H9 (cell line): ENCODE measurements around the gene ARAP2. TPM values are rescaled to one million over a fixed set of nuclear protein-coding genes. Genes with fewer than 3 reads are reported as not detected.

Source experiments
- DNase-seq: peaks from one replicate; pipeline ENCODE4 v3.0.0-alpha.2; 2017
- H2AFZ ChIP-seq: one replicate; pipeline ENCODE4 v1.6.1; 2013; ENCODE audit warnings: mild to moderate bottlenecking, low read length, control low read depth, moderate library complexity
- H2AK5ac ChIP-seq: 2 replicates; pipeline ENCODE4 v1.6.1; 2013; ENCODE audit warnings: low read length, control low read depth, mixed read lengths; ENCODE audit not compliant: insufficient read length
- H2BK120ac ChIP-seq: one replicate; pipeline ENCODE4 v1.6.1; 2013; ENCODE audit warnings: low read depth, mild to moderate bottlenecking, low read length, control low read depth, inconsistent platforms; ENCODE audit not compliant: poor library complexity, severe bottlenecking
- H2BK12ac ChIP-seq: 2 replicates; pipeline ENCODE4 v1.6.1; 2013; ENCODE audit warnings: low read length, control low read depth, mixed read lengths, low read depth; ENCODE audit not compliant: insufficient read length
- H2BK15ac ChIP-seq: 2 replicates; pipeline ENCODE4 v1.6.1; 2013; ENCODE audit warnings: low read depth, low read length, control low read depth
- H2BK20ac ChIP-seq: one replicate; pipeline ENCODE4 v1.6.1; 2013; ENCODE audit warnings: low read depth, mild to moderate bottlenecking, low read length, control low read depth, inconsistent platforms; ENCODE audit not compliant: poor library complexity, severe bottlenecking
- H2BK5ac ChIP-seq: 2 replicates; pipeline ENCODE4 v1.6.1; 2013; ENCODE audit warnings: low read length, control low read depth, mixed read lengths; ENCODE audit not compliant: insufficient read length
- H3K14ac ChIP-seq: 2 replicates; pipeline ENCODE4 v1.6.1; 2013; ENCODE audit warnings: low read length, control low read depth; ENCODE audit not compliant: insufficient read depth
- H3K18ac ChIP-seq: 2 replicates; pipeline ENCODE4 v1.6.1; 2013; ENCODE audit warnings: low read depth, mild to moderate bottlenecking, mixed read lengths, low read length, control low read depth; ENCODE audit not compliant: insufficient read length
- H3K23ac ChIP-seq: 2 replicates; pipeline ENCODE4 v1.6.1; 2013; ENCODE audit warnings: low read length, control low read depth, mixed read lengths, low read depth; ENCODE audit not compliant: insufficient read length
- H3K23me2 ChIP-seq: 2 replicates; pipeline ENCODE4 v1.6.1; 2013; ENCODE audit warnings: low read depth, mild to moderate bottlenecking, mixed read lengths, low read length, control low read depth; ENCODE audit not compliant: insufficient read length, poor library complexity, severe bottlenecking
- H3K27ac ChIP-seq: 2 replicates; pipeline ENCODE4 v1.5.1; 2013; ENCODE audit warnings: low read length, control low read depth, mixed read lengths, low read depth; ENCODE audit not compliant: insufficient read length
- H3K27me3 ChIP-seq: 2 replicates; pipeline ENCODE4 v1.6.1; 2013; ENCODE audit warnings: low read length, control low read depth, inconsistent platforms; ENCODE audit not compliant: insufficient read depth
- H3K4ac ChIP-seq: 2 replicates; pipeline ENCODE4 v1.6.1; 2013; ENCODE audit warnings: low read depth, mild to moderate bottlenecking, control low read depth, inconsistent platforms, low read length, moderate library complexity
- H3K4me1 ChIP-seq: 2 replicates; pipeline ENCODE4 v1.6.1; 2013; ENCODE audit warnings: low read length, control low read depth, inconsistent platforms; ENCODE audit not compliant: insufficient read depth
- H3K4me2 ChIP-seq: 2 replicates; pipeline ENCODE4 v1.6.1; 2013; ENCODE audit warnings: low read length, control low read depth, mixed read lengths; ENCODE audit not compliant: insufficient read length, insufficient read depth
- H3K56ac ChIP-seq: 2 replicates; pipeline ENCODE4 v1.6.1; 2013; ENCODE audit warnings: low read depth, mild to moderate bottlenecking, mixed read lengths, low read length, control low read depth; ENCODE audit not compliant: insufficient read length
- H3K79me1 ChIP-seq: 2 replicates; pipeline ENCODE4 v1.6.1; 2013; ENCODE audit warnings: low read depth, mild to moderate bottlenecking, moderate library complexity, low read length, control low read depth, inconsistent platforms; ENCODE audit not compliant: insufficient read depth, poor library complexity, severe bottlenecking
- H3K79me2 ChIP-seq: 2 replicates; pipeline ENCODE4 v1.6.1; 2013; ENCODE audit warnings: low read length, control low read depth, inconsistent platforms; ENCODE audit not compliant: insufficient read depth
- H3K9ac ChIP-seq: 2 replicates; pipeline ENCODE4 v1.6.1; 2013; ENCODE audit warnings: low read length, control low read depth, mixed read lengths; ENCODE audit not compliant: insufficient read length; ENCODE audit errors: extremely low read depth
- H3K9me3 ChIP-seq: one replicate; pipeline ENCODE4 v1.6.1; 2013; ENCODE audit warnings: low read depth, low read length, inconsistent platforms; ENCODE audit not compliant: control insufficient read depth
- H3T11ph ChIP-seq: one replicate; pipeline ENCODE4 v1.6.1; 2013; ENCODE audit warnings: mild to moderate bottlenecking, low read length, control low read depth, inconsistent platforms
- H4K20me1 ChIP-seq: one replicate; pipeline ENCODE4 v1.6.1; 2013; ENCODE audit not compliant: control insufficient read depth, insufficient read length, insufficient read depth
- H4K5ac ChIP-seq: 2 replicates; pipeline ENCODE4 v1.6.1; 2013; ENCODE audit warnings: low read depth, mild to moderate bottlenecking, mixed read lengths, low read length, control low read depth; ENCODE audit not compliant: insufficient read length
- H4K8ac ChIP-seq: replicated peaks from 2 replicates; pipeline ENCODE4 v1.6.1; 2013; ENCODE audit warnings: low read length, control low read depth, mixed read lengths, low read depth; ENCODE audit not compliant: insufficient read length
- H4K91ac ChIP-seq: 2 replicates; pipeline ENCODE4 v1.6.1; 2013; ENCODE audit warnings: low read depth, mild to moderate bottlenecking, moderate library complexity, mixed read lengths, low read length, control low read depth; ENCODE audit not compliant: insufficient read length
- H3K27ac Mint-ChIP-seq, 3 experiments: 2 replicates in 2 of 3; 3 replicates in 1 of 3; pipeline ENCODE4 v1.8.0; 2020 to 2021; ENCODE audit warnings: mixed read lengths in 3 of 3, mild to moderate bottlenecking in 1 of 3, moderate library complexity in 1 of 3
- H3K27me3 Mint-ChIP-seq: 2 replicates; pipeline ENCODE4 v1.8.0; 2021; ENCODE audit warnings: low read depth, mild to moderate bottlenecking, moderate library complexity, mixed read lengths
- H3K36me3 Mint-ChIP-seq, 3 experiments: 2 replicates in 2 of 3; 3 replicates in 1 of 3; pipeline ENCODE4 v1.8.0; 2020 to 2021; ENCODE audit warnings: low read depth in 3 of 3, mixed read lengths in 3 of 3; ENCODE audit not compliant: insufficient read depth in 1 of 3
- H3K4me1 Mint-ChIP-seq, 2 experiments: 2 replicates each; pipeline ENCODE4 v1.8.0; 2020; ENCODE audit warnings: mixed read lengths in 2 of 2
- H3K4me3 Mint-ChIP-seq, 2 experiments: 2 replicates in 1 of 2; 3 replicates in 1 of 2; pipeline ENCODE4 v1.8.0; 2020 to 2021; ENCODE audit warnings: mild to moderate bottlenecking in 2 of 2, mixed read lengths in 2 of 2, moderate library complexity in 1 of 2
- H3K9me3 Mint-ChIP-seq, 2 experiments: 2 replicates in 1 of 2; 3 replicates in 1 of 2; pipeline ENCODE4 v1.8.0; 2020; ENCODE audit warnings: mild to moderate bottlenecking in 2 of 2, mixed read lengths in 2 of 2, moderate library complexity in 1 of 2
- CTCF ChIP-seq: fragments of 200-600 bp; sonication (generic); conservative IDR thresholded peaks from 3 replicates; pipeline ENCODE4 v1.8.0; 2021; ENCODE audit warnings: antibody characterized with exemption, mild to moderate bottlenecking
- WGBS: extraction: QIAGEN DNeasy Blood & Tissue Kit; methylation state at CpG from one replicate; pipeline ENCODE4 v1.1.7; 2013; ENCODE audit warnings: missing lambda C conversion rate, low lambda C conversion rate, mixed read lengths; ENCODE audit not compliant: insufficient read length; ENCODE audit errors: extremely low coverage; 5-methylcytosine and 5-hydroxymethylcytosine counted together
- total RNA-seq: library from RNA; stranded (reverse); gene quantifications from 2 replicates; pipeline ENCODE4 v1.2.1, GENCODE V29; 2021

Gene ARAP2
- total RNA-seq, 1 experiment from 2014 or later = 6.3 TPM

GRCh38 chr4:36152735-36153134 is 91.6 kb downstream of the ARAP2 start:
- no peak overlapping the region for H2BK20ac ChIP-seq
- no peak overlapping the region for H4K5ac ChIP-seq
- H3K9ac ChIP-seq = no peak overlapping the region
- H2BK15ac ChIP-seq = no peak overlapping the region
- no peak overlapping the region for H2BK5ac ChIP-seq
- no peaks in the 10 kb centered on the region for H3K36me3 Mint-ChIP-seq
- no peaks in the 10 kb centered on the region for H3K27me3 Mint-ChIP-seq
- no peak overlapping the region for H2BK120ac ChIP-seq
- peaks cover 0 to 7% of the 10 kb centered on the region in 2 experiments; a peak in 2 of 4 replicates for H3K4me1 Mint-ChIP-seq
- H4K20me1 ChIP-seq = no peaks in the 10 kb centered on the region
- no peak overlapping the region for H3K27ac ChIP-seq
- H2AK5ac ChIP-seq = no peak overlapping the region
- no peaks in the 10 kb centered on the region for H3K23me2 ChIP-seq
- H4K8ac ChIP-seq = no peak overlapping the region
- H3K9me3 ChIP-seq = no peaks in the 10 kb centered on the region
- TF ChIP-seq CTCF = no peak
- H3K27ac Mint-ChIP-seq = no peak overlapping the region
- no peak overlapping the region for H3K14ac ChIP-seq
- no peaks in the 10 kb centered on the region for H3K9me3 Mint-ChIP-seq
- H4K91ac ChIP-seq = no peak overlapping the region
- no peaks in the 10 kb centered on the region; the same call in 1 of the 2 replicates for H3K4me1 ChIP-seq
- no peak overlapping the region for H3K4me3 Mint-ChIP-seq
- WGBS = no CpG with 5 or more reads among the region's 1 CpG
- H3K27me3 ChIP-seq = no peaks in the 10 kb centered on the region
- no peak overlapping the region for H3K23ac ChIP-seq
- no peaks in the 10 kb centered on the region for H3K79me2 ChIP-seq
- no peaks in the 10 kb centered on the region for H3K79me1 ChIP-seq
- no peak overlapping the region for H2AFZ ChIP-seq
- H3K56ac ChIP-seq = no peak overlapping the region
- H3T11ph ChIP-seq = no peak overlapping the region
- DNase-seq = no peak
- no peak overlapping the region for H2BK12ac ChIP-seq
- H3K18ac ChIP-seq = no peak overlapping the region
- H3K4ac ChIP-seq = no peak overlapping the region
- H3K4me2 ChIP-seq = no peak overlapping the region
